ENCODE measurements around the gene RMI2.
"Not testable (repeated sequence)": the region's sequence is repeated elsewhere in the genome, so short reads cannot be mapped to it uniquely, and the experiment has no call there.

RMI2 gene

DNA sequence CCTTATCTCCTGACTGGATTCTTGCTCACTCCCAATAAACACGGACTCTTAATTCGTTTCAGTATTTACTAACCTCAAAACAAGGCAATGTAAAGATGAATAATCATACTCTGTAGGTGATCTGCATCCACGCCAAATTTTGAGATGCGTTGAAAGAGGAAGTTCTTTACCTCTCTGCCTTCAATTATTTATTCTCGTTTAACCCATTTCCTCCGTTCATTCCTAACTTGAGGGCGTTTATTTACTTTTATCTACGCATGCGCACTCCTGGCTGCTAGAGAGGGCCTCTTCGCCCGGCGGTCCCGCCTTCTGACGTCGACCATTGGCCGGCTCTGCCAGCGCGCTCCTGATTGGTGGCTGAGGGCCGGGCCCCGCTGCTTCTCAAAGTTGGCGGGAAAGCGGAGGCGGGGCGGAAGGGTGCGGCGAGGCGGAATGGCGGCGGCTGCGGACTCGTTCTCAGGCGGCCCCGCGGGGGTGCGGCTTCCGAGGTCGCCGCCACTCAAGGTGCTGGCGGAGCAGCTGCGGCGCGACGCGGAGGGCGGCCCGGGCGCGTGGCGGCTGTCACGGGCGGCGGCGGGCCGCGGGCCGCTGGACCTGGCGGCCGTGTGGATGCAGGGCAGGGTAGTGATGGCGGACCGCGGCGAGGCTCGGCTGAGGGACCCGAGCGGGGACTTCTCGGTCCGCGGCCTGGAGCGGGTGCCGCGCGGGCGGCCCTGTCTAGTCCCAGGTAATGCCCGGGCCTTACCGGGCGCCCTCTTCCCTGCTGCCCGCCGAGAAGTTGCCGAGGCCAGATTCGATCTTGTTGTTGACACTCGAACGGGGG, at the start of gene RMI2:
Gene RMI2 (plus strand): TSS at position 420 of the 823 bp plus-strand sequence. CDS start 13 bp downstream, at position 433.
- Histone ChIP-seq H3K27ac (ENCODE audit: low read depth, low read length) (no peak within 1 kb of the TSS), H3K27me3 (ENCODE audit: control insufficient read depth in 1 of 2, insufficient read depth in 2 of 2, low read length in 2 of 2) (no peaks in the 10 kb centered on the region), H3K36me3 (ENCODE audit: control insufficient read depth in 1 of 2, insufficient read depth in 2 of 2, low read length in 2 of 2) (no peaks in the 10 kb centered on the region), H3K4me1 (ENCODE audit: control insufficient read depth in 1 of 2, insufficient read depth in 2 of 2, low read length in 2 of 2) (peaks cover 7 to 21% of the 10 kb centered on the region in 2 donors), H3K4me3 (ENCODE audit: low read depth in 1 of 2, low read length in 2 of 2) (peak within 1 kb of the TSS; percentile 66 to 78), H3K9me3 (ENCODE audit: control insufficient read depth in 1 of 2, low read length in 2 of 2) (no peaks in the 10 kb centered on the region), H3K9ac (ENCODE audit: low read depth in 1 of 2, low read length in 2 of 2) (peak within 1 kb of the TSS in 1 of 2 donors; percentile 49)

DNA sequence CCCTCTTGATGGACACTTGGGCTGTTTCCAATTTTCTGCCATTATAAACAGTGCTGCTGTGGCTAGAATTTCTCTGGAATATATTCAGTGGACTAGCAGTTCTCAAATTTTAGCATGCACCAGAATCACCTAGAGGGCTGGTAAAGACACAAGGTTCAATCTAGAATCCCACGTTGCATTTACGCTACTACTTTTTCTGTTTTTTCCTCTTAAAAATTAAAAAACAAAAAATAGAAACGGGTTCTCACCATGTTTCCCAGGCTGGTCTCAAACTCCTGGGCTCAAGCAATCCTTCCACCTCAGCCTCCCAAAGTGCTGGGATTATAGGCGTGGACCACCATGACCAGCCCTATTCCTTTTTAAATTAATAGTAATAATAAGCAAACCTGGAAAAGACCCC, 49.6 kb upstream of the RMI2 start:
- Histone ChIP-seq H3K27ac (ENCODE audit: low read depth, low read length) (no peak overlapping the region), H3K4me3 (ENCODE audit: low read depth in 1 of 2, low read length in 2 of 2) (no peak overlapping the region), H3K9ac (ENCODE audit: low read depth in 1 of 2, low read length in 2 of 2) (no peak overlapping the region), H3K9me3 (ENCODE audit: control insufficient read depth in 1 of 2, low read length in 2 of 2) (no peaks in the 10 kb centered on the region), H3K4me1 (ENCODE audit: control insufficient read depth in 1 of 2, insufficient read depth in 2 of 2, low read length in 2 of 2) (peaks cover 13% of the 10 kb centered on the region in 2 donors), H3K27me3 (ENCODE audit: control insufficient read depth in 1 of 2, insufficient read depth in 2 of 2, low read length in 2 of 2) (peaks cover 0 to 5% of the 10 kb centered on the region in 2 donors), H3K36me3 (ENCODE audit: control insufficient read depth in 1 of 2, insufficient read depth in 2 of 2, low read length in 2 of 2) (no peaks in the 10 kb centered on the region)

DNA sequence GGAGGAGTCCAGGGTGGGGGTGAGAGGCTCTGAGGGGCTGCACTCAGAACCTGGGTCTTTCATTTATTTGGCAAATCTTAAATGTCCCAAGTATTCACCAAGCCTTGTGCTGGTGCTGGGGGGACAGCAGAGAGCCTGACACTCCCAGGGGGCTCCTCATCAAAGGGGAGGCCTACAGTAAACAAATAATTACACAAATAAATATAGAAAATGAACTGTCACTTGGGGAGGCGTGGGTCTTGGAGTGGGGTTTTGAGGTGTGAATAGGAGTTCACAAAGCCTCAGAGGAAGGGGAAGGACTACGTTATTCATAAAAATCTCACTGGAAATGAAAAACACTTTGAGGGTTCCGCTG, 48.9 kb upstream of the RMI2 start:
- no peak overlapping the region for H3K4me3 ChIP-seq (ENCODE audit: low read depth in 1 of 2, low read length in 2 of 2)
- peaks cover 0 to 5% of the 10 kb centered on the region in 2 donors for H3K27me3 ChIP-seq (ENCODE audit: control insufficient read depth in 1 of 2, insufficient read depth in 2 of 2, low read length in 2 of 2)
- peaks cover 13% of the 10 kb centered on the region in 2 donors for H3K4me1 ChIP-seq (ENCODE audit: control insufficient read depth in 1 of 2, insufficient read depth in 2 of 2, low read length in 2 of 2)
- no peaks in the 10 kb centered on the region for H3K36me3 ChIP-seq (ENCODE audit: control insufficient read depth in 1 of 2, insufficient read depth in 2 of 2, low read length in 2 of 2)
- H3K27ac ChIP-seq (ENCODE audit: low read depth, low read length): no peak overlapping the region
- H3K9ac ChIP-seq (ENCODE audit: low read depth in 1 of 2, low read length in 2 of 2): no peak overlapping the region
- no peaks in the 10 kb centered on the region for H3K9me3 ChIP-seq (ENCODE audit: control insufficient read depth in 1 of 2, low read length in 2 of 2)

DNA sequence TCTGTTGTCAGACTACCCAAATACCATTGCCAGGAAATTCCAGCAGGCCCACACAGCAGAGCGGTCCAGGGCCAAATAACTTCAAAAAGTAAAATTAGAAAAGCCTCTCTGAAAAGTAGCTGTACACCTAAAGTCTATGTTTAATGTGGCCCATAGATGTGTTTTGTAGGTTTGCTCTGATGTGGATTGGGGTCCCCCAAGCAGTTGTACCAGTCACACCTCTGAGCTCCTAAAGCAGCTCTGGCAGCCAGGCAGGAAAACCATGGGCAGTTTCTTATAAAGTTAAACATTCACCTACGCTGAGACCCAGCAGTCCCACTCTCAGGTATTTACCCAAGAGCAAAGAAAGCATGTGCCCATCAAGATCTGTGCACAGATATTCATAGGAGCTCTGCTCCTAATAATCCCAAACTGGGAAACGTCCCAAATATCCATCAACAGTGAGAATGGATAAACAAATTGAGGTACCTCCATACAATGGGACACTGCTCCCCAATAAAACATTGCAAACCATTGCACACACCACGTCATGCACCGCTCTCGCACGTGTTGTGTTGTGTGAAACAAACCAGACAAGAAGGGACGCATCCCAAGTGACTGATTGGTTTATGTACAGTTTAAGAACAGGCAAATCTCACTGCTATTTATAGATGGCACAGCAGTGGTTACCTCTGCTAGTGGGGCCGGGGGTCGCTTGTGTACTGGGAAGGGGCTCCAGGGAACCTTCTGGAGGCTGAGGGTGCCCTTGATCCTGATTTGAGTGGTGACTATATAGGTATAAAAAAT, 48.4 kb upstream of the RMI2 start:
- Histone ChIP-seq H3K36me3 (ENCODE audit: control insufficient read depth in 1 of 2, insufficient read depth in 2 of 2, low read length in 2 of 2) (no peaks in the 10 kb centered on the region), H3K9me3 (ENCODE audit: control insufficient read depth in 1 of 2, low read length in 2 of 2) (no peaks in the 10 kb centered on the region), H3K9ac (ENCODE audit: low read depth in 1 of 2, low read length in 2 of 2) (peak overlapping the region; percentile 13 to 32), H3K27ac (ENCODE audit: low read depth, low read length) (no peak overlapping the region), H3K4me3 (ENCODE audit: low read depth in 1 of 2, low read length in 2 of 2) (peak overlapping the region; percentile 38 to 65), H3K27me3 (ENCODE audit: control insufficient read depth in 1 of 2, insufficient read depth in 2 of 2, low read length in 2 of 2) (peaks cover 0 to 5% of the 10 kb centered on the region in 2 donors), H3K4me1 (ENCODE audit: control insufficient read depth in 1 of 2, insufficient read depth in 2 of 2, low read length in 2 of 2) (peaks cover 13% of the 10 kb centered on the region in 2 donors)

DNA sequence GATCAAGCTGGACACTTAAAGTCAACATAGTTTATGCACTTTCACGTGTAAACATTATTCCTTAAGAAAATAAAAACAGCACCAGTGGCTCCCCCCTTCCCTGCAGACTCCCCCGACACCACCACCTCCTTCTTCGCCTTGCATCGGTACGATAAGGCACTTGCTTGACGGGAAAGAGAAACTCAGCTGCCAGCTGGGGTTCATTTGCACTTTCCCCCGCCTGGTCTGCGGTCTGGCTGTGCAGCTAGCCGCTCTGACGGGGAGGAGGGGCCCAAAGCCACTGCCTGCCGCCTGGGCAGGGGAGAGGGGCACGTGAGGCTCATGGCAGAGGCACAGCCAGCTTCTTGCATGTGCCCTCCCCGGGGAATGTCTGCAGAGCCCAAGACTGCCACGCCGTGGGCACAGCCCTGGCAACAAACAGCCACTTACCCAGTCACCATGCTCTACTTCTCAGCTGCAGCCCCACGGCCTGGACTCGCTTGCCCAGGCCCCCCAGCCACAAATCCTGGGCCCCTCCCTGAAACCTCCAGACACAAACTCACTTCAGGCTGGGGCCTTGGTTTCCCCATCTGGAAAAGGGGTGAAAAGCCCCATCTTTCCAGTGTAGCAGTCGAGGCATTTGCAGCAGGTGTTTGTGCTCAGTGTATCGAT, 47.6 kb upstream of the RMI2 start:
- Histone ChIP-seq H3K4me3 (ENCODE audit: low read depth in 1 of 2, low read length in 2 of 2) (peak overlapping the region; percentile 53 to 65), H3K27me3 (ENCODE audit: control insufficient read depth in 1 of 2, insufficient read depth in 2 of 2, low read length in 2 of 2) (peaks cover 0 to 5% of the 10 kb centered on the region in 2 donors), H3K9ac (ENCODE audit: low read depth in 1 of 2, low read length in 2 of 2) (peak overlapping the region; percentile 13 to 32), H3K4me1 (ENCODE audit: control insufficient read depth in 1 of 2, insufficient read depth in 2 of 2, low read length in 2 of 2) (peaks cover 13% of the 10 kb centered on the region in 2 donors), H3K36me3 (ENCODE audit: control insufficient read depth in 1 of 2, insufficient read depth in 2 of 2, low read length in 2 of 2) (no peaks in the 10 kb centered on the region), H3K9me3 (ENCODE audit: control insufficient read depth in 1 of 2, low read length in 2 of 2) (no peaks in the 10 kb centered on the region), H3K27ac (ENCODE audit: low read depth, low read length) (no peak overlapping the region)

DNA sequence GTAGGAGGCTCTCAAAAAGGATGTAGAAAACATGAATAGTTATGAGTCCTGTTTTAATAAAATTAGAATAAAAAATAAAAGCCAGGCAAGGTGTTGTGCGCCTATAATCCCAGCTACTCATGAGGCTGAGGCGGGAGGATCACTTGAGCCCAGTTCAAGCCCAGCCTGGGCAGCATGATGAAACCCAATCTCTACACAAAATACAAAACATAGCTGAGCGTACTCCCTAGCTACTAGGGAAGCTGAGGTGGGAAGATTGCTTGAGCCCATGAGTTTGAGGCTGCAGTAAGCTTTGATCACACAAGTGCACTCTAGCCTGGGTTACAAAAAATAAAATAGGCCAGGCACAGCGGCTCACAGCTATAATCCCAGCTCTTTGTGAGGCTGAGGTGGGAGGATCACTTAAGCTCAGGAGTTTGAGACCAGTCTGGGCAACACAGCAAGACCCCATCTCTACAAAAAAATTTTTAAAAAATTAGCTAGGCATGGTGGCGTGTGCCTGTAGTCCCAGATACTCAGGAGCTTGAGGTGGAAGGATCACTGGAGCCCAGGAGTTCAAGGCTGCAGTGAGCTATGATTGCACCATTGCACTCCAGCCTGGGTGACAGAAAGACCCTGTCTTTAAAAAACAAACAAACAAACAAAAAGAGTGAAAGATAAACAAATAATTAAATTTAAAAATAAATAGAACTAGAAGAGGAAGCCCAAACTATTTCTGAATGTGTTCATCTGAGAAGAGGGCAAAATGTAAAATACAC, 46.9 kb upstream of the RMI2 start:
- no peak overlapping the region for H3K9ac ChIP-seq (ENCODE audit: low read depth in 1 of 2, low read length in 2 of 2)
- H3K4me3 ChIP-seq (ENCODE audit: low read depth in 1 of 2, low read length in 2 of 2): no peak overlapping the region
- H3K27ac ChIP-seq (ENCODE audit: low read depth, low read length): no peak overlapping the region
- no peaks in the 10 kb centered on the region for H3K36me3 ChIP-seq (ENCODE audit: control insufficient read depth in 1 of 2, insufficient read depth in 2 of 2, low read length in 2 of 2)
- no peaks in the 10 kb centered on the region for H3K9me3 ChIP-seq (ENCODE audit: control insufficient read depth in 1 of 2, low read length in 2 of 2)
- peaks cover 13% of the 10 kb centered on the region in 2 donors for H3K4me1 ChIP-seq (ENCODE audit: control insufficient read depth in 1 of 2, insufficient read depth in 2 of 2, low read length in 2 of 2)
- H3K27me3 ChIP-seq (ENCODE audit: control insufficient read depth in 1 of 2, insufficient read depth in 2 of 2, low read length in 2 of 2): peaks cover 0 to under 1% of the 10 kb centered on the region in 2 donors

DNA sequence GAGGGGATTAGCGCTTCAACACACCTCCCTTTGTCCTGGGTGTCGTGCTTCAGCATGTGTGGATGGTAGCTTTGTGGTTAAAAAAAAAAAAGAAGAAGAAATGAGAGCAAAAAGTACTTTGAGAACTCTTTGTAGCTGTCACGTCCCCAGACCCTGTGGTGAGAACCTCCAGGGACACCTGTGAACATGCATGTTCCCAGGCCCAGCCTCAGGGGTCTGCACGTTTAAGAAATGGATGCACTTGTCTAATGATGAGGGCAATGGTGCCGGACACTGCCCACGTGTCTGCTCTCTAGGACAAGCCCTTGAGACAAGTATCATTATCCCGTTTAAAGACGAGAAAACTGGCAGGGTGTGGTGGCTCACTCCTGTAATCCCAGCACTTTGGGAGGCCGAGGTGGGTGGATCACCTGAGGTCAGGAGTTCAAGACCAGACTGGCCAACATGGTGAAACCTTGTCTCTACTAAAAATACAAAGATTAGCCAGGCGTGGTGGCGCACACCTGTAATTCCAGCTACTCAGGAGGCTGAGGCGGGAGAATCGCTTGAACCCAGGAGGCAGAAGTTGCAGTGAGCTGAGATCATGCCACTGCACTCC, 46.2 kb upstream of the RMI2 start:
- not testable (repeated sequence) for H3K27ac ChIP-seq (ENCODE audit: low read depth, low read length); H3K9me3 ChIP-seq (ENCODE audit: control insufficient read depth in 1 of 2, low read length in 2 of 2); H3K27me3 ChIP-seq (ENCODE audit: control insufficient read depth in 1 of 2, insufficient read depth in 2 of 2, low read length in 2 of 2); H3K9ac ChIP-seq (ENCODE audit: low read depth in 1 of 2, low read length in 2 of 2); H3K36me3 ChIP-seq (ENCODE audit: control insufficient read depth in 1 of 2, insufficient read depth in 2 of 2, low read length in 2 of 2); H3K4me3 ChIP-seq (ENCODE audit: low read depth in 1 of 2, low read length in 2 of 2)
- H3K4me1 ChIP-seq (ENCODE audit: control insufficient read depth in 1 of 2, insufficient read depth in 2 of 2, low read length in 2 of 2): peaks cover 13% of the 10 kb centered on the region in 2 donors

DNA sequence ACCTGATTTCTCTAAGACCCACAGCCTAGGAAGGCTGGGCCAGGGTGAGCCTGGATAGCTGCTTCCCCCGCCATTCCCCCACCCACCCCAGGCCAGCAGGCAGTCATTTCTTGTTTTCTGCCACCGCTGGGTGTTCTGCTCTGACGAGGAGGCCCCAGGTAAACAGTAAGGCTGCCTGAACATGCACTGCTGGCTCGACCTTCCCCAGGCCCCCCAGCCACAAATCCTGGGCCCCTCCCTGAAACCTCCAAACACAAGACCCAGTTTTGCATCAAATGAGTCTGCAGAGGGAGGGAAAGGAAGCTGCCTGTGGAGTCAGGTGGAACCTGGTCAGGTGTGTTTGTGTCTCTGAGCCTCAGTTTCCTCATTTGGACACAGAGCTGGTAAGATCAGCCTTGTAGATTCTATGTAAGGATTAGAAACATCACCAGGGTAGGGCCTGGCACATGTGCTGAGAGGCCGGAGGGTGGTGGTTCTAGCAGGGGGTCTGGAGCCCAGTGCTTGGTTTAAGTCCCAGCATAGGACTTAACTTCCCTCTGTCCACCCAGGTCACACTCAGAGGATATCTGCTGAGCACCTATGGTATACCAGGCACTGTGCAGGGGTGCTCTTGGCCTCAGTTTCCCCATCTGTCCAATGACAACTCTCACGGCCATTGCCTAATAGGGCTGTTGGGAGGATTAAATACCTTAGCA, 45.2 kb upstream of the RMI2 start:
- no peak overlapping the region for H3K4me3 ChIP-seq (ENCODE audit: low read depth in 1 of 2, low read length in 2 of 2)
- no peaks in the 10 kb centered on the region for H3K27me3 ChIP-seq (ENCODE audit: control insufficient read depth in 1 of 2, insufficient read depth in 2 of 2, low read length in 2 of 2)
- H3K36me3 ChIP-seq (ENCODE audit: control insufficient read depth in 1 of 2, insufficient read depth in 2 of 2, low read length in 2 of 2): no peaks in the 10 kb centered on the region
- no peaks in the 10 kb centered on the region for H3K9me3 ChIP-seq (ENCODE audit: control insufficient read depth in 1 of 2, low read length in 2 of 2)
- no peak overlapping the region for H3K27ac ChIP-seq (ENCODE audit: low read depth, low read length)
- no peak overlapping the region for H3K9ac ChIP-seq (ENCODE audit: low read depth in 1 of 2, low read length in 2 of 2)
- H3K4me1 ChIP-seq (ENCODE audit: control insufficient read depth in 1 of 2, insufficient read depth in 2 of 2, low read length in 2 of 2): peaks cover 13% of the 10 kb centered on the region in 2 donors

DNA sequence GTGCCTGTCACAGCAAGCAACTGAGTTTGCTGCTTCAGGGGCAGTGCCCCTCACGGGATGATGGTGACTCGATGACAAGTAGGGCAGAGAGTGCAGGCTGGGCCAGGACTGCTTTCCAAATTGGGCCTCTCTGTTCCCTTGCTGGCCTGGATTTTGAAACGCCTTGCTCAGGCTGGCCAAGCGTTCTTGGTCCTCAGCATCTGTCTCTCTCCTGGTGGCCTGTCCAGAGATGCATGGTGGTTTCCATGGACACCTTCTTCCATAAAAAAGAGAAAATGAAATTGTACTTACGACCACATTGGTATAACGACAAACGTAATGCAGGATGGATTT, 44.7 kb upstream of the RMI2 start:
- H3K4me1 ChIP-seq (ENCODE audit: control insufficient read depth in 1 of 2, insufficient read depth in 2 of 2, low read length in 2 of 2): peaks cover 13% of the 10 kb centered on the region in 2 donors
- no peak overlapping the region for H3K4me3 ChIP-seq (ENCODE audit: low read depth in 1 of 2, low read length in 2 of 2)
- no peak overlapping the region for H3K27ac ChIP-seq (ENCODE audit: low read depth, low read length)

More for the DNA sequence above, 44.7 kb upstream of the RMI2 start:
- Histone ChIP-seq H3K9ac (ENCODE audit: low read depth in 1 of 2, low read length in 2 of 2) (no peak overlapping the region), H3K9me3 (ENCODE audit: control insufficient read depth in 1 of 2, low read length in 2 of 2) (no peaks in the 10 kb centered on the region), H3K27me3 (ENCODE audit: control insufficient read depth in 1 of 2, insufficient read depth in 2 of 2, low read length in 2 of 2) (no peaks in the 10 kb centered on the region), H3K36me3 (ENCODE audit: control insufficient read depth in 1 of 2, insufficient read depth in 2 of 2, low read length in 2 of 2) (no peaks in the 10 kb centered on the region)
